GM21381 (cell line): ENCODE data around the gene PRSS36.
A peak's percentile ranks its signal among the peaks of the same experiment; 100 is the strongest.
"Not testable (repeated sequence)": the region's sequence is repeated elsewhere in the genome, so short reads cannot be mapped to it uniquely, and the experiment has no call there.

Source experiments
- ATAC-seq: cut with Tn5 transposase; IDR thresholded peaks from one replicate; pipeline ENCODE4 v1.9.1; 2021; ENCODE audit warnings: mild to moderate bottlenecking, moderate library complexity; ENCODE audit not compliant: unreplicated experiment

Gene PRSS36

DNA sequence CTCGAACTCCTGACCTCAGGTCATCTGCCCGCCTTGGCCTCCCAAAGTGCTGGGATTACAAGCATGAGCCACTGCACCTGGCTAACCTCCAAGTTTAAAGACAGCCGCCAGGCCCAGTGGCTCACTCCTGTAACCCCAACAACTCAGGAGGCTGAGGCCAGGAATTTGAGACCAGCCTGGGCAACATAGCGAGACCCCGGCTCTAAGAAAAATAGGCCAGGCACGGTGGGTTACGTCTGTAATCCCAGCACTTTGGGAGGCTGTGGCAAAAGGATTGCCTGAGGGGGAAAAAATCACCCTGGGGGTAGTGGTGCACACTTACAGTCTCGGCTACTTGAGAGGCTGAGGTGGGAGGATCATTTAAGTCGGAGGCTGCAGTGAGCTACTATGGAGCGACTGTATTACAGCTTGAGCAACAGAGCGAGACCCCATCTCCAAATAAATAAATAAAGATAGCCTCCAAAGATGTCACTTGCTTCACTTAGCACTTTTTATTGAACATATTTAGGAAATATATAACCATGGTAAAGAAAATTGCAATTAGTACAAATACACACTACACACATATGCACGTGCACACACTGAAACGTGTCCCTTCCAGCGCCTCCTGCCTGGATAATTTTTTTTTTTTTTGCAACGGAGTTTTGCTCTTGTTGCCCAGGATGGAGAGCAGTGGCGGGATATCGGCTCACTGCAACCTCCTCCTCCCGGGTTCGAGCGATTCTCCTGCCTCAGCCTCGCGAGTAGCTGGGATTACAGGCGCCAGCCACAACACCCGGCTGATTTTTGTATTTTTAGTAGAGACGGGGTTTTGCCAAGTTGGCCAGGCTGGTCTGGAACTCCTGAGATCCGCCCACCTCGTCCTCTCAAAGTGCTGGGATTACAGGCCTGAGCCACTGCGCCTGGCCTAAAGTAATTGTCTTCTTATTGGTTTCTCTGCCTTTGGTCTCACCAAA lies 43.1 kb downstream of the PRSS36 start:
- ATAC-seq: no peak

- ATAC-seq: no peak
These were observed 44.1 kb downstream of the PRSS36 start for GRCh38 chr16:31105677-31106213.

GRCh38 chr16:31100876-31101641 lies 48.8 kb downstream of the PRSS36 start:
- not testable (repeated sequence) for ATAC-seq

DNA sequence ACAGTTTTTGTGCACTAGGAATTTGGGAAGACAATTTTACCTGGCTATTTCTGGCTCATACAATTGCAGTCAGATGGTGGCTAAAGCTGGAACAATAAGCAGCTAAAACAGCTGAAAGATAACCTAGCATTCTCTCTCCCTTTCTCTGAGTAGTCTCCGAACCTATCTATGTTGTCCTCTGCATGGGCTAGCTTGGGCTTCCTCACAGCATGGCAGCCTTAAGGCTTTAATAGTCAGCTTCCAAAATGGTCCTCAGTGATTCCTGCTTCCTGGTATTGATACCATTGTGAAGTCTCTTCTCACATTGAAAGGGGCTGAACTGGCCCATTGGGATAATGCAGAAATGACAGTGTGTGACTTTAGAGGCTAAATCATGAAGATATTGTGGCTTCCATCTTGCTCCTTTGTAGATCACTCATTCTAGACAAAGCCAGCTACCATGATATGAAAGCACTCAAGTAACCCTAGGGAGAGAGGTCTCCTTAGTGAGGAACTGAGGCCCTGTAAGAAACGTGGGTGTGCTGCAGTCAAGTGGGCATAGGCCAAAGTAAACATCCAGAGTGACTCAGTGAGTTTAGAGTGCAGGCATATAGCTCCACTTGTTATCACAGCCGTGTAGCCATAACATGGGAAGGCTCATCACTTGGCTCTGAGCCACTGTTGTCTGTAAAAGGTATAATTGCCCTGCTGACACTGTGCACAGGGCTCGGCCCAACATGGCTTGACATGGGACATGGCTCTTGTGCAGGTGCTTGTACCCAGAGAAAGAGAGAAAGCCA lies 49.8 kb downstream of the PRSS36 start:
- ATAC-seq: no peak

DNA sequence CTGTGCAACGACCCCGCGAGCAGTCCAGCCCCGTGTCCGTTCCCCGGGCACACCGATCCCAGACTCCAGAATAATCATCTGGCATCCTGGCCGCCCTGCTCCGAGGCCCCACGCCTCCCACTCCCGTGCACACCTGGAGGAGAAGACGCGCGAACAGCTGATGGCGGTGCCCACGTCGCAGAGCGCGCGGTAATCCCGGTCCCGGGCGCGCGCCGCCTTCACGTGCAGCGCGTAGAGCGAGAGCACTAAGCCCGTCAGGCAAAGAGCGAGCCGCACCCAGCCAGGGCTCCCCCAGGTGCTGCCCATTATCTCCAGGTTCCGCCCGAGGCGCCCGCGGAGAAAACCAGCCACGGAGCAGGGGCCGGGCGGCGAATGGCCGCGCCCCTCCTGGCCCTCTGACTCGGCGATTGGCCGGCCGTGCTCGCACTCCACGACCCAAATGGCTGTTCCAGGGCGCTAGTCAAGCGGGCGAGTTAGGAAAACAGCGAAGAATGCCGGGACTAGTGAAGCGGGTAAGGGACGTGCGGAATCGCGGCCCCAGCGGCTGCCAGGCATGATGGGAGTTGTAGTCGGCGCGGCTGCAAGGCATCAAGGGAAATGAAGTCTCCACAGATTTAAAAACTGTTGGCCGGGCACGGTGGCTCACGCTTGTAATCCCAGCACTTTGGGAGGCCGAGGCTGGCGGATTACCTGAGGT lies 55.3 kb downstream of the PRSS36 start, which contains the start of gene VKORC1:
VKORC1 (minus strand) TSS at position 374 of the 697 bp plus-strand sequence; CDS start at position 306, 68 bp downstream.
- peak; percentile 76 for ATAC-seq

GRCh38 chr16:31094088-31094423 lies 55.8 kb downstream of the PRSS36 start:
- no peak for ATAC-seq

- ATAC-seq: no peak
These were observed 56.6 kb downstream of the PRSS36 start for GRCh38 chr16:31093132-31093703.

GRCh38 chr16:31092330-31092729 lies 57.5 kb downstream of the PRSS36 start:
- ATAC-seq: no peak

- no peak for ATAC-seq
These were observed 59.3 kb downstream of the PRSS36 start for GRCh38 chr16:31090540-31090939.

DNA sequence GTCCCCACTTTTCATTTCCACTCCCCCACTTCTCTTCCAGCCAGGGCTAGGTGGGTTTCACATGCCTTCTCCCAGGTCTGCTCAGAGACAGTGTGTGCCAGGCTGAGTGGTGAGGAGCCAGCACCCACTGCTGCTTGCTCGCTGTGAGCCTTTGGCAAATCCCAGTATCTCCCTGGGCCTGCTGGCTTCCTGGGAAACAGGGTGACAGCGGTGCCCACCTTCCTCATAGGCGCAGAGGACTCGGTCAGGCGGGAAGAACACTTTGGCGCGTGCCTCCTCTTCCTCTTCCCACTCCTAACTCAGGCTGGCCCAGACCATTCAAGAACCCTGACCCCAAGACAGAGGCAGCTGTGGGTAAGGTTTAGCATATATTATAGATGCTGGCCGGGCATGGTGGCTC lies 60.7 kb downstream of the PRSS36 start:
- ATAC-seq: no peak
